ENCODE measurements around the gene DNAJC28. TPM values are rescaled to one million over a fixed set of nuclear protein-coding genes. Genes with fewer than 3 reads are reported as not detected.

Gene DNAJC28
- total RNA-seq, 1 donor from 2014 or later = 2.1 TPM

DNA sequence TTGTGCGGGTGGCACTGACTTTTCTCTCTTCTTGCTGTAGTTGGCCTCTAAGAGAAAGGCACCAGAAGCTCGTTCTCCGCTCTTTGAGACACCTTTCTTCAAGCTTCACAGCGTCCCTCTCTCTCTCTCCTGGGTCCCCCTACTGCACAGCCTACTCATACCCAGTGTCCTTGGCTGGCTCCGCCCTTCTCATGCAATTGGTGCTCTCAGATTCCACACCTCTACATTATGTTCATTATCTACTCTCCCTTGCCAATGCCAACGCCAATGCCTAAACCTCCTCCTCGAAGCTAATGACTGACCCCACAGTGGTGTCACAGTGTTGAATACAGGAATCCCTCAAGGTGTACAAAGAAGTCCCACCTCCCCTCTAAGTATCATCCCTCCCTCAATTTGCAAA lies 4.8 kb upstream of the DNAJC28 start:
- peaks cover 6% of the 10 kb centered on the region for H3K4me1 Mint-ChIP-seq (ENCODE audit: unreplicated experiment)
- H3K9me3 Mint-ChIP-seq (ENCODE audit: unreplicated experiment) = no peaks in the 10 kb centered on the region
- no peak for DNase-seq (ENCODE audit: extremely low spot score, unreplicated experiment)
- H3K4me3 Mint-ChIP-seq (ENCODE audit: unreplicated experiment) = no peak overlapping the region
- no peak overlapping the region for H3K27ac Mint-ChIP-seq (ENCODE audit: unreplicated experiment)
- H3K27me3 Mint-ChIP-seq (ENCODE audit: unreplicated experiment) = peaks cover 2% of the 10 kb centered on the region
- TF ChIP-seq, protein P1, sequence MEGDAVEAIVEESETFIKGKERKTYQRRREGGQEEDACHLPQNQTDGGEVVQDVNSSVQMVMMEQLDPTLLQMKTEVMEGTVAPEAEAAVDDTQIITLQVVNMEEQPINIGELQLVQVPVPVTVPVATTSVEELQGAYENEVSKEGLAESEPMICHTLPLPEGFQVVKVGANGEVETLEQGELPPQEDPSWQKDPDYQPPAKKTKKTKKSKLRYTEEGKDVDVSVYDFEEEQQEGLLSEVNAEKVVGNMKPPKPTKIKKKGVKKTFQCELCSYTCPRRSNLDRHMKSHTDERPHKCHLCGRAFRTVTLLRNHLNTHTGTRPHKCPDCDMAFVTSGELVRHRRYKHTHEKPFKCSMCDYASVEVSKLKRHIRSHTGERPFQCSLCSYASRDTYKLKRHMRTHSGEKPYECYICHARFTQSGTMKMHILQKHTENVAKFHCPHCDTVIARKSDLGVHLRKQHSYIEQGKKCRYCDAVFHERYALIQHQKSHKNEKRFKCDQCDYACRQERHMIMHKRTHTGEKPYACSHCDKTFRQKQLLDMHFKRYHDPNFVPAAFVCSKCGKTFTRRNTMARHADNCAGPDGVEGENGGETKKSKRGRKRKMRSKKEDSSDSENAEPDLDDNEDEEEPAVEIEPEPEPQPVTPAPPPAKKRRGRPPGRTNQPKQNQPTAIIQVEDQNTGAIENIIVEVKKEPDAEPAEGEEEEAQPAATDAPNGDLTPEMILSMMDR (IDR thresholded peaks at IDR 0.05) = no peak
- no peaks in the 10 kb centered on the region for H3K36me3 Mint-ChIP-seq (ENCODE audit: unreplicated experiment)

DNA sequence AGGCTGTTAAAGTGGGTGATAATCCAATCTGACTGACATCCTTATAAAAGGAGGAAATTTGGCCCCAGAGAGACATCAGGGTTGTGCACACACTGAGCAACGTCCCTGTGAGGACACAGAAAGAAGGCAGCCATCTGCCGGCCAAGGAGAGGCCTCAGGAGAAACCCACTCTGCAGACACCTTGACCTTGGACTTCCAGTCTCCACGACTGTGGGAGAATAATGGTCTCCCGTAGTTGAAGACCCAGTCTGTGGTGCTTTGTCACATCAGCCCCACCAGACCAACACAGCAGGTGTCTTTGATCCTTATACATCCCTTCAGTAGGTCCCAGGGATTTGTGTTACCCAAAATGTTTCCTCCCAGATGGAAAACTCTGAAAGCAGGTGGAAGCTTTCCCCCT lies 4.2 kb upstream of the DNAJC28 start:
- no peak for DNase-seq (ENCODE audit: extremely low spot score, unreplicated experiment)
- H3K9me3 Mint-ChIP-seq (ENCODE audit: unreplicated experiment) = no peaks in the 10 kb centered on the region
- H3K27ac Mint-ChIP-seq (ENCODE audit: unreplicated experiment) = no peak overlapping the region
- TF ChIP-seq, protein P1 (IDR thresholded peaks at IDR 0.05) = no peak
- H3K4me1 Mint-ChIP-seq (ENCODE audit: unreplicated experiment) = peaks cover 9% of the 10 kb centered on the region
- no peak overlapping the region for H3K4me3 Mint-ChIP-seq (ENCODE audit: unreplicated experiment)
- no peaks in the 10 kb centered on the region for H3K36me3 Mint-ChIP-seq (ENCODE audit: unreplicated experiment)
- peaks cover 2% of the 10 kb centered on the region for H3K27me3 Mint-ChIP-seq (ENCODE audit: unreplicated experiment)

DNA sequence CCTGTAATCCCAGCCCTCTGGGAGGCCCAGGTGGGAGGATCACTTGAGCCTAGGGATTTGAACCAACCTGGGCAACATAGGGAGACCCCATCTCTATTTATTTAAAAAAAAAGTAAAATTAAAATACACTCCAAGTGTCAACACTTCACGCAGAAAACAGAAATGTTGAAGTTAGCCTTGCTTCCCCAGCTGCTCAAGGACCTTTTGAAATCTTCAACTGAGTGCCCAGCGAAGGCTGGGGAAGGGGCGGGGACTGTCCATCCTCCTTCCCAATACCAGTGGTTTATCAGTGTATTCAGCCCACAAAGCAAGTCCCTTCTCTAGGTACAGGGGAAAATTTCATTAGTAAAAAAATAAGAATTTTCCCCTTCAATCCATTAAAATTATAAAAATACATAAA lies 2.2 kb upstream of the DNAJC28 start:
- Mint-ChIP-seq H3K27ac (ENCODE audit: unreplicated experiment) (no peak overlapping the region), H3K9me3 (ENCODE audit: unreplicated experiment) (no peaks in the 10 kb centered on the region), H3K4me1 (ENCODE audit: unreplicated experiment) (peaks cover 11% of the 10 kb centered on the region)

DNA sequence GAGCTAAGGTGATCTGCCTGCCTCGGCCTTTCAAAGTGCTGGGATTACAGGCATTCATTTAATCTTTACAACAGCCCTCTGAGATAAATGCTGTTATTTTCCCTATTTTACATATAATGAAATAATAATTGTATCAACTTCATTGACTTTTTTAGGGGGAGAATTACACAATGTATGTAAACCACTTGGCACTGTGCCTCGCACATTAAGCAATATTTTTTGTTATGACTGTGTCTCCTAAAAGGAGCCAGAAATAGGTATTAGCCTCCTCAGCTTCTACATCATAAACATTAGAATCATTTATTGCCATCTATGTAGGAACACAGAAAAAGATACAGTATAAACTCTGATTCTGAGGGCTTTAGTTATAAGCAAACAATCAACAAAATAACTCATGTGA lies 1.1 kb upstream of the DNAJC28 start:
- peak overlapping the region; percentile 4 for H3K27ac Mint-ChIP-seq (ENCODE audit: unreplicated experiment)
- peaks cover 11% of the 10 kb centered on the region for H3K4me1 Mint-ChIP-seq (ENCODE audit: unreplicated experiment)
- H3K4me3 Mint-ChIP-seq (ENCODE audit: unreplicated experiment) = no peak overlapping the region
- peaks cover 6% of the 10 kb centered on the region for H3K36me3 Mint-ChIP-seq (ENCODE audit: unreplicated experiment)
- TF ChIP-seq, protein P1 (IDR thresholded peaks at IDR 0.05) = no peak
- no peaks in the 10 kb centered on the region for H3K9me3 Mint-ChIP-seq (ENCODE audit: unreplicated experiment)
- peaks cover 2% of the 10 kb centered on the region for H3K27me3 Mint-ChIP-seq (ENCODE audit: unreplicated experiment)
- no peak for DNase-seq (ENCODE audit: extremely low spot score, unreplicated experiment)

More for the DNA sequence above, 2.2 kb upstream of the DNAJC28 start:
- H3K27me3 Mint-ChIP-seq (ENCODE audit: unreplicated experiment) = peaks cover 2% of the 10 kb centered on the region
- TF ChIP-seq, protein P1 (IDR thresholded peaks at IDR 0.05) = no peak
- peaks cover 6% of the 10 kb centered on the region for H3K36me3 Mint-ChIP-seq (ENCODE audit: unreplicated experiment)
- DNase-seq (ENCODE audit: extremely low spot score, unreplicated experiment) = no peak
- peak overlapping the region; percentile 42 for H3K4me3 Mint-ChIP-seq (ENCODE audit: unreplicated experiment)

DNA sequence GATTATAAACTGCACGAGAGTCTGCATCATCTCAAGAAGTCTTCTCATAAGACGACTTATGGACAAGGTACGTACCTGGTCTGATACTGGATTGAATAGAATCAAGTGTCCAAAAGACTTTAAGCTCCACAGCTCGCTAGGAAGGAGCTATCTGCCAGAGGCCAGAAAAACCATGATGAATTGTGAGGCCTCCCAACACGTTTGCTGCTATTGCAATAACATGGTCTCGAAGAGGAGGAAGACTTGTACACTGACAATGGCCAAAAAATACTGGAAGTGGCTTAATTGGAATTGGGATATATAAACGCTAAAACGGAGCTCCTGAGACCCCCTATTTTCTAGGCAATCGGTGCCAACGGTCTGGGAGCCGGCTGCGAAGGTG lies 534 bp downstream of the DNAJC28 start:
- TF ChIP-seq, protein P1 (IDR thresholded peaks at IDR 0.05) = no peak
- H3K27me3 Mint-ChIP-seq (ENCODE audit: unreplicated experiment) = peaks cover 2% of the 10 kb centered on the region
- no peak for DNase-seq (ENCODE audit: extremely low spot score, unreplicated experiment)
- peak overlapping the region; percentile 77 for H3K27ac Mint-ChIP-seq (ENCODE audit: unreplicated experiment)
- peaks cover 11% of the 10 kb centered on the region for H3K4me1 Mint-ChIP-seq (ENCODE audit: unreplicated experiment)
- peaks cover 6% of the 10 kb centered on the region for H3K36me3 Mint-ChIP-seq (ENCODE audit: unreplicated experiment)
- H3K9me3 Mint-ChIP-seq (ENCODE audit: unreplicated experiment) = no peaks in the 10 kb centered on the region
- peak overlapping the region; percentile 82 for H3K4me3 Mint-ChIP-seq (ENCODE audit: unreplicated experiment)
